Measurements from ENCODE around the gene SEZ6. TPM values are rescaled to one million over a fixed set of nuclear protein-coding genes. Genes with fewer than 3 reads are reported as not detected.

Gene SEZ6
- total RNA-seq, 1 donor from 2014 or later, result 10.1 TPM

- TF ChIP-seq CTCF (IDR thresholded peaks at IDR 0.05; ENCODE audit: unreplicated experiment), result no peak
Measured at GRCh38 chr17:28978356-28978964, 27.4 kb downstream of the SEZ6 start.

GRCh38 chr17:28977659-28978355 is 28.0 kb downstream of the SEZ6 start:
- H3K27me3 Mint-ChIP-seq, result peaks cover 41% of the 10 kb centered on the region

More at GRCh38 chr17:28978356-28978964, 27.4 kb downstream of the SEZ6 start:
- H3K36me3 Mint-ChIP-seq (ENCODE audit: insufficient read depth), result no peaks in the 10 kb centered on the region
- DNase-seq (ENCODE audit: low spot score, unreplicated experiment), result no peak
- peaks cover 45% of the 10 kb centered on the region for H3K27me3 Mint-ChIP-seq
- no peaks in the 10 kb centered on the region for H3K9me3 Mint-ChIP-seq (ENCODE audit: low read depth)
- peaks cover 14% of the 10 kb centered on the region for H3K4me1 Mint-ChIP-seq (ENCODE audit: low read depth)
- no peak overlapping the region for H3K4me3 Mint-ChIP-seq (ENCODE audit: low read depth)
- no peak overlapping the region for H3K27ac Mint-ChIP-seq

GRCh38 chr17:28975646-28976045 is 30.2 kb downstream of the SEZ6 start:
- H3K36me3 Mint-ChIP-seq (ENCODE audit: insufficient read depth), result no peaks in the 10 kb centered on the region
- TF ChIP-seq CTCF (IDR thresholded peaks at IDR 0.05; ENCODE audit: unreplicated experiment), result no peak
- H3K27me3 Mint-ChIP-seq, result peaks cover 50% of the 10 kb centered on the region
- peaks cover 14% of the 10 kb centered on the region for H3K4me1 Mint-ChIP-seq (ENCODE audit: low read depth)
- no peak for DNase-seq (ENCODE audit: low spot score, unreplicated experiment)
- H3K27ac Mint-ChIP-seq, result no peak overlapping the region
- H3K9me3 Mint-ChIP-seq (ENCODE audit: low read depth), result no peaks in the 10 kb centered on the region
- no peak overlapping the region for H3K4me3 Mint-ChIP-seq (ENCODE audit: low read depth)

More at GRCh38 chr17:28977659-28978355, 28.0 kb downstream of the SEZ6 start:
- Mint-ChIP-seq H3K36me3 (ENCODE audit: insufficient read depth) (no peaks in the 10 kb centered on the region), H3K4me3 (ENCODE audit: low read depth) (no peak overlapping the region), H3K4me1 (ENCODE audit: low read depth) (peaks cover 11% of the 10 kb centered on the region), H3K9me3 (ENCODE audit: low read depth) (no peaks in the 10 kb centered on the region), H3K27ac (no peak overlapping the region)
- TF ChIP-seq CTCF (IDR thresholded peaks at IDR 0.05; ENCODE audit: unreplicated experiment), result no peak
- DNase-seq (ENCODE audit: low spot score, unreplicated experiment), result no peak

- Mint-ChIP-seq H3K36me3 (ENCODE audit: insufficient read depth) (no peaks in the 10 kb centered on the region), H3K9me3 (ENCODE audit: low read depth) (no peaks in the 10 kb centered on the region), H3K4me3 (ENCODE audit: low read depth) (no peak overlapping the region), H3K27ac (no peak overlapping the region), H3K4me1 (ENCODE audit: low read depth) (peaks cover 20% of the 10 kb centered on the region), H3K27me3 (peaks cover 55% of the 10 kb centered on the region)
- no peak for DNase-seq (ENCODE audit: low spot score, unreplicated experiment)
- TF ChIP-seq CTCF (IDR thresholded peaks at IDR 0.05; ENCODE audit: unreplicated experiment), result no peak
Measured at GRCh38 chr17:28975031-28975430, 30.8 kb downstream of the SEZ6 start.

GRCh38 chr17:28974451-28974850 is 31.4 kb downstream of the SEZ6 start:
- Mint-ChIP-seq H3K27me3 (peaks cover 53% of the 10 kb centered on the region), H3K27ac (no peak overlapping the region), H3K36me3 (ENCODE audit: insufficient read depth) (no peaks in the 10 kb centered on the region), H3K9me3 (ENCODE audit: low read depth) (no peaks in the 10 kb centered on the region), H3K4me1 (ENCODE audit: low read depth) (peaks cover 22% of the 10 kb centered on the region), H3K4me3 (ENCODE audit: low read depth) (no peak overlapping the region)
- DNase-seq (ENCODE audit: low spot score, unreplicated experiment), result no peak
- no peak for TF ChIP-seq CTCF (IDR thresholded peaks at IDR 0.05; ENCODE audit: unreplicated experiment)

Data from progenitor cell of endocrine pancreas (in vitro differentiated cells).